ENCODE results near the gene CLIC3.

DNA sequence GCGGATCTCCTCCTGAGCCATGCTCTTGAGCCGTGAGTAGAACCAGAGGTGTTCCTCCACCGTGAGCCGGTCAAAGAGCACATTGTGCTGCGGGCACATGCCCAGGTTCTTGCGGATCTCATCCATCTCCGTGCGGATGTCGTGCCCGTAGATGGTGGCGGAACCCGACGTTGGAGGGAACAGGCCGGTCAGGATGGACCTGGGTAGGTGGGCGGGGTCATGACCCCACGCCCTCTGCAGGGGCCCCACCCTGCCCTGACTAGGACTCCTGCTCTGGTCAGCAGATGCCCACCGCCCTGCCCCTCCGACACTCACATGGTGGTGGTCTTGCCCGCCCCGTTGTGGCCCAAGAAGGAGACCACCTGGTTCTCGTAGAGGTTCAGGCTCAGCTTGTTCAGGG lies 19.6 kb upstream of the CLIC3 start:
- TF ChIP-seq POLR2A (IDR thresholded peaks at IDR 0.05; ENCODE audit: low read length): no peak
- TF ChIP-seq RCOR1 (IDR thresholded peaks at IDR 0.05; ENCODE audit: low read depth, low read length): no peak
- no peak for TF ChIP-seq RAD21 (conservative IDR thresholded peaks at IDR 0.05 in 1 of 2, IDR thresholded peaks at IDR 0.05 in 1 of 2)
- no peak for TF ChIP-seq CTCF (IDR thresholded peaks at IDR 0.05)
- no peak for TF ChIP-seq TP53 (CRISPR knock-in tag; IDR thresholded peaks at IDR 0.05)
